ENCODE measurements around the gene BPIFB6. TPM values are rescaled to one million over a fixed set of nuclear protein-coding genes. Genes with fewer than 3 reads are reported as not detected.

The BPIFB6 gene
- total RNA-seq (2012; rRNA removed) (not detected in 2 replicates), polyA plus RNA-seq (2012; rRNA removed) (not detected in 2 replicates), Bru-seq, nascent RNA (not detected), BruChase-seq, experiment 1, labeled RNA remaining after a 6-hour chase (not detected), BruChase-seq, experiment 2, labeled RNA remaining after a 2-hour chase (not detected)
- not detected in 2 replicates for polyA plus RNA-seq (2012; cell fraction: cytosol; rRNA removed)
- not detected in 2 replicates for polyA plus RNA-seq (2012; cell fraction: nucleus; rRNA removed; ENCODE audit: low replicate concordance)
- long read RNA-seq, result 0 reads

GRCh38 chr20:33031531-33031930 lies at the start of gene BPIFB6:
Gene BPIFB6, plus strand, starts transcription at chr20:33031648. Its CDS starts 0 bp downstream, at chr20:33031648.
- H3K23ac ChIP-seq (ENCODE audit: low read depth, low read length), result no peak within 1 kb of the TSS
- H3K14ac ChIP-seq (replicated peaks; ENCODE audit: low read depth, low read length), result no peak within 1 kb of the TSS
- no peak within 1 kb of the TSS for H4K91ac ChIP-seq (ENCODE audit: insufficient read depth, low read depth, low read length)
- H3K4me3 ChIP-seq (ENCODE audit: insufficient read depth, low read depth, low read length), result no peak within 1 kb of the TSS
- no peak within 1 kb of the TSS for H3K27ac ChIP-seq (ENCODE audit: insufficient read depth, low read length)
- no peak within 1 kb of the TSS for H2AK9ac ChIP-seq (replicated peaks; ENCODE audit: low read depth, low read length, poor library complexity)
- no peak within 1 kb of the TSS for H3K56ac ChIP-seq (ENCODE audit: extremely low read depth, insufficient read depth, low read length)
- ChIA-PET POLR2A (ENCODE audit: unreplicated experiment) (no interaction called here), CTCF (no interaction called here)
- no peak within 1 kb of the TSS for H4K8ac ChIP-seq (ENCODE audit: low read depth in 2 of 2, low read length in 2 of 2)
- no peak within 1 kb of the TSS for H4K5ac ChIP-seq (ENCODE audit: low read depth, low read length)
- no peak within 1 kb of the TSS for H3K18ac ChIP-seq (ENCODE audit: low read depth, low read length)
- TF ChIP-seq POLR2A (IDR thresholded peaks at IDR 0.05; ENCODE audit: low read depth, low read length) (no peak), MAZ (IDR thresholded peaks at IDR 0.05; ENCODE audit: borderline replicate concordance, low read depth, low read length) (no peak), FOS (IDR thresholded peaks at IDR 0.05; ENCODE audit: low read depth, low read length) (no peak), RAD21 (IDR thresholded peaks at IDR 0.05; ENCODE audit: low read length) (no peak), BHLHE40 (IDR thresholded peaks at IDR 0.05; ENCODE audit: low read depth, low read length) (no peak), SMC3 (IDR thresholded peaks at IDR 0.05; ENCODE audit: low read depth, low read length) (no peak), CHD1 (IDR thresholded peaks at IDR 0.05; ENCODE audit: low read depth, low read length) (no peak), MXI1 (IDR thresholded peaks at IDR 0.05; ENCODE audit: borderline replicate concordance, low read depth, low read length) (no peak), CEBPB (IDR thresholded peaks at IDR 0.05; ENCODE audit: low read depth, low read length) (no peak)
- 50% methylated on average over 1 of the region's 10 CpGs; no CpG with 5 or more reads in 1 of the 2 experiments for WGBS, 2 experiments (ENCODE audit: extremely low coverage in 2 of 2, insufficient read length in 1 of 2)
- H4K20me1 ChIP-seq (ENCODE audit: insufficient read depth, low read length), result no peaks in the 10 kb centered on the region
- intact Hi-C loops (cut with micrococcal nuclease) (no loop called here), dilution Hi-C loops (cut with HindIII; ENCODE audit: low sequenced_read_pairs, unreplicated experiment) (no loop called here), in situ Hi-C loops (cut with MboI; ENCODE audit: low sequenced_read_pairs) (no loop called here)
- no peak for DNase-seq
- H2BK120ac ChIP-seq (ENCODE audit: low read depth, low read length), result no peak within 1 kb of the TSS
- no peak within 1 kb of the TSS for H3K9ac ChIP-seq (ENCODE audit: low read depth, low read length)
- H3K9me3 ChIP-seq (ENCODE audit: control insufficient read depth, insufficient read depth, low read length), result no peaks in the 10 kb centered on the region
- H3K4me1 ChIP-seq (ENCODE audit: control insufficient read depth, insufficient read depth, low read length), result no peaks in the 10 kb centered on the region
- no peaks in the 10 kb centered on the region for H3K79me1 ChIP-seq (ENCODE audit: low read depth in 1 of 2, low read length in 2 of 2)
- no peak within 1 kb of the TSS for H2AK5ac ChIP-seq (ENCODE audit: low read depth, low read length)
- no peaks in the 10 kb centered on the region; the same call in 1 of the 2 replicates for H3K27me3 ChIP-seq (ENCODE audit: control insufficient read depth, insufficient read depth, low read length)
- BruUV-seq (replicated peaks), result no TSS peak
- no peak for ATAC-seq (ENCODE audit: low read depth)
- H2BK20ac ChIP-seq (ENCODE audit: low read depth, low read length), result no peak within 1 kb of the TSS
- no peak within 1 kb of the TSS for H3K4me2 ChIP-seq (ENCODE audit: low read depth, low read length)
- no peaks in the 10 kb centered on the region for H3K36me3 ChIP-seq (ENCODE audit: control insufficient read depth, insufficient read depth, low read length)
- H3K9me1 ChIP-seq (ENCODE audit: insufficient read depth, low read length), result no peaks in the 10 kb centered on the region
- no peak within 1 kb of the TSS for H2BK5ac ChIP-seq (ENCODE audit: low read depth, low read length, poor library complexity, severe bottlenecking)
- H2AFZ ChIP-seq (replicated peaks; ENCODE audit: low read length, poor library complexity), result no peak within 1 kb of the TSS
- no peak within 1 kb of the TSS for H2BK15ac ChIP-seq (ENCODE audit: low read depth, low read length)
- H3K4ac ChIP-seq (ENCODE audit: low read depth, low read length), result no peak within 1 kb of the TSS

Measured in IMR-90 (cell line).